H9 (cell line): ENCODE data around the gene ZNF319. TPM values are rescaled to one million over a fixed set of nuclear protein-coding genes. Genes with fewer than 3 reads are reported as not detected.

Source experiments
- DNase-seq: peaks from one replicate; pipeline ENCODE4 v3.0.0-alpha.2; 2017
- H2AFZ ChIP-seq: one replicate; pipeline ENCODE4 v1.6.1; 2013; ENCODE audit warnings: mild to moderate bottlenecking, low read length, control low read depth, moderate library complexity
- H2AK5ac ChIP-seq: 2 replicates; pipeline ENCODE4 v1.6.1; 2013; ENCODE audit warnings: low read length, control low read depth, mixed read lengths; ENCODE audit not compliant: insufficient read length
- H2BK120ac ChIP-seq: one replicate; pipeline ENCODE4 v1.6.1; 2013; ENCODE audit warnings: low read depth, mild to moderate bottlenecking, low read length, control low read depth, inconsistent platforms; ENCODE audit not compliant: poor library complexity, severe bottlenecking
- H2BK12ac ChIP-seq: 2 replicates; pipeline ENCODE4 v1.6.1; 2013; ENCODE audit warnings: low read length, control low read depth, mixed read lengths, low read depth; ENCODE audit not compliant: insufficient read length
- H2BK15ac ChIP-seq: 2 replicates; pipeline ENCODE4 v1.6.1; 2013; ENCODE audit warnings: low read depth, low read length, control low read depth
- H2BK20ac ChIP-seq: one replicate; pipeline ENCODE4 v1.6.1; 2013; ENCODE audit warnings: low read depth, mild to moderate bottlenecking, low read length, control low read depth, inconsistent platforms; ENCODE audit not compliant: poor library complexity, severe bottlenecking
- H2BK5ac ChIP-seq: 2 replicates; pipeline ENCODE4 v1.6.1; 2013; ENCODE audit warnings: low read length, control low read depth, mixed read lengths; ENCODE audit not compliant: insufficient read length
- H3K14ac ChIP-seq: 2 replicates; pipeline ENCODE4 v1.6.1; 2013; ENCODE audit warnings: low read length, control low read depth; ENCODE audit not compliant: insufficient read depth
- H3K18ac ChIP-seq: 2 replicates; pipeline ENCODE4 v1.6.1; 2013; ENCODE audit warnings: low read depth, mild to moderate bottlenecking, mixed read lengths, low read length, control low read depth; ENCODE audit not compliant: insufficient read length
- H3K23ac ChIP-seq: 2 replicates; pipeline ENCODE4 v1.6.1; 2013; ENCODE audit warnings: low read length, control low read depth, mixed read lengths, low read depth; ENCODE audit not compliant: insufficient read length
- H3K23me2 ChIP-seq: 2 replicates; pipeline ENCODE4 v1.6.1; 2013; ENCODE audit warnings: low read depth, mild to moderate bottlenecking, mixed read lengths, low read length, control low read depth; ENCODE audit not compliant: insufficient read length, poor library complexity, severe bottlenecking
- H3K27ac ChIP-seq: 2 replicates; pipeline ENCODE4 v1.5.1; 2013; ENCODE audit warnings: low read length, control low read depth, mixed read lengths, low read depth; ENCODE audit not compliant: insufficient read length
- H3K27me3 ChIP-seq: 2 replicates; pipeline ENCODE4 v1.6.1; 2013; ENCODE audit warnings: low read length, control low read depth, inconsistent platforms; ENCODE audit not compliant: insufficient read depth
- H3K4ac ChIP-seq: 2 replicates; pipeline ENCODE4 v1.6.1; 2013; ENCODE audit warnings: low read depth, mild to moderate bottlenecking, control low read depth, inconsistent platforms, low read length, moderate library complexity
- H3K4me1 ChIP-seq: 2 replicates; pipeline ENCODE4 v1.6.1; 2013; ENCODE audit warnings: low read length, control low read depth, inconsistent platforms; ENCODE audit not compliant: insufficient read depth
- H3K4me2 ChIP-seq: 2 replicates; pipeline ENCODE4 v1.6.1; 2013; ENCODE audit warnings: low read length, control low read depth, mixed read lengths; ENCODE audit not compliant: insufficient read length, insufficient read depth
- H3K56ac ChIP-seq: 2 replicates; pipeline ENCODE4 v1.6.1; 2013; ENCODE audit warnings: low read depth, mild to moderate bottlenecking, mixed read lengths, low read length, control low read depth; ENCODE audit not compliant: insufficient read length
- H3K79me1 ChIP-seq: 2 replicates; pipeline ENCODE4 v1.6.1; 2013; ENCODE audit warnings: low read depth, mild to moderate bottlenecking, moderate library complexity, low read length, control low read depth, inconsistent platforms; ENCODE audit not compliant: insufficient read depth, poor library complexity, severe bottlenecking
- H3K79me2 ChIP-seq: 2 replicates; pipeline ENCODE4 v1.6.1; 2013; ENCODE audit warnings: low read length, control low read depth, inconsistent platforms; ENCODE audit not compliant: insufficient read depth
- H3K9ac ChIP-seq: 2 replicates; pipeline ENCODE4 v1.6.1; 2013; ENCODE audit warnings: low read length, control low read depth, mixed read lengths; ENCODE audit not compliant: insufficient read length; ENCODE audit errors: extremely low read depth
- H3K9me3 ChIP-seq: one replicate; pipeline ENCODE4 v1.6.1; 2013; ENCODE audit warnings: low read depth, low read length, inconsistent platforms; ENCODE audit not compliant: control insufficient read depth
- H3T11ph ChIP-seq: one replicate; pipeline ENCODE4 v1.6.1; 2013; ENCODE audit warnings: mild to moderate bottlenecking, low read length, control low read depth, inconsistent platforms
- H4K20me1 ChIP-seq: one replicate; pipeline ENCODE4 v1.6.1; 2013; ENCODE audit not compliant: control insufficient read depth, insufficient read length, insufficient read depth
- H4K5ac ChIP-seq: 2 replicates; pipeline ENCODE4 v1.6.1; 2013; ENCODE audit warnings: low read depth, mild to moderate bottlenecking, mixed read lengths, low read length, control low read depth; ENCODE audit not compliant: insufficient read length
- H4K8ac ChIP-seq: replicated peaks from 2 replicates; pipeline ENCODE4 v1.6.1; 2013; ENCODE audit warnings: low read length, control low read depth, mixed read lengths, low read depth; ENCODE audit not compliant: insufficient read length
- H4K91ac ChIP-seq: 2 replicates; pipeline ENCODE4 v1.6.1; 2013; ENCODE audit warnings: low read depth, mild to moderate bottlenecking, moderate library complexity, mixed read lengths, low read length, control low read depth; ENCODE audit not compliant: insufficient read length
- H3K27ac Mint-ChIP-seq, 3 experiments: 2 replicates in 2 of 3; 3 replicates in 1 of 3; pipeline ENCODE4 v1.8.0; 2020 to 2021; ENCODE audit warnings: mixed read lengths in 3 of 3, mild to moderate bottlenecking in 1 of 3, moderate library complexity in 1 of 3
- H3K27me3 Mint-ChIP-seq: 2 replicates; pipeline ENCODE4 v1.8.0; 2021; ENCODE audit warnings: low read depth, mild to moderate bottlenecking, moderate library complexity, mixed read lengths
- H3K36me3 Mint-ChIP-seq, 3 experiments: 2 replicates in 2 of 3; 3 replicates in 1 of 3; pipeline ENCODE4 v1.8.0; 2020 to 2021; ENCODE audit warnings: low read depth in 3 of 3, mixed read lengths in 3 of 3; ENCODE audit not compliant: insufficient read depth in 1 of 3
- H3K4me1 Mint-ChIP-seq, 2 experiments: 2 replicates each; pipeline ENCODE4 v1.8.0; 2020; ENCODE audit warnings: mixed read lengths in 2 of 2
- H3K4me3 Mint-ChIP-seq, 2 experiments: 2 replicates in 1 of 2; 3 replicates in 1 of 2; pipeline ENCODE4 v1.8.0; 2020 to 2021; ENCODE audit warnings: mild to moderate bottlenecking in 2 of 2, mixed read lengths in 2 of 2, moderate library complexity in 1 of 2
- H3K9me3 Mint-ChIP-seq, 2 experiments: 2 replicates in 1 of 2; 3 replicates in 1 of 2; pipeline ENCODE4 v1.8.0; 2020; ENCODE audit warnings: mild to moderate bottlenecking in 2 of 2, mixed read lengths in 2 of 2, moderate library complexity in 1 of 2
- WGBS: extraction: QIAGEN DNeasy Blood & Tissue Kit; methylation state at CpG from one replicate; pipeline ENCODE4 v1.1.7; 2013; ENCODE audit warnings: missing lambda C conversion rate, low lambda C conversion rate, mixed read lengths; ENCODE audit not compliant: insufficient read length; ENCODE audit errors: extremely low coverage; 5-methylcytosine and 5-hydroxymethylcytosine counted together
- total RNA-seq: library from RNA; stranded (reverse); gene quantifications from 2 replicates; pipeline ENCODE4 v1.2.1, GENCODE V29; 2021
- TF ChIP-seq, protein P1 (sequence below): fragments of 200-600 bp; sonication (generic); conservative IDR thresholded peaks from 3 replicates; pipeline ENCODE4 v1.8.0; 2021; ENCODE audit warnings: antibody characterized with exemption, mild to moderate bottlenecking

Gene ZNF319
- total RNA-seq, 1 experiment from 2014 or later = 5.6 TPM

- Histone ChIP-seq H3K27me3 (no peaks in the 10 kb centered on the region), H3K27ac (no peak overlapping the region), H3K4me1 (peaks cover 6% of the 10 kb centered on the region; the same call in 1 of the 2 replicates), H3K14ac (no peak overlapping the region), H2BK20ac (no peak overlapping the region), H4K20me1 (no peaks in the 10 kb centered on the region), H3K23me2 (peaks cover 5% of the 10 kb centered on the region), H2BK12ac (no peak overlapping the region), H3K4ac (no peak overlapping the region), H3K79me2 (no peaks in the 10 kb centered on the region), H3T11ph (no peak overlapping the region), H2AFZ (no peak overlapping the region), H3K4me2 (no peak overlapping the region), H4K5ac (no peak overlapping the region), H3K56ac (no peak overlapping the region), H3K79me1 (no peaks in the 10 kb centered on the region), H4K91ac (no peak overlapping the region), H2BK120ac (no peak overlapping the region), H2BK5ac (no peak overlapping the region), H4K8ac (no peak overlapping the region), H3K18ac (no peak overlapping the region), H3K9me3 (no peaks in the 10 kb centered on the region), H2AK5ac (no peak overlapping the region), H2BK15ac (no peak overlapping the region), H3K9ac (no peak overlapping the region), H3K23ac (no peak overlapping the region)
- DNase-seq = no peak
- no peaks in the 10 kb centered on the region for H3K9me3 Mint-ChIP-seq
- peaks cover 12% of the 10 kb centered on the region for H3K27me3 Mint-ChIP-seq
- peaks cover 23 to 35% of the 10 kb centered on the region in 2 experiments for H3K4me1 Mint-ChIP-seq
- H3K36me3 Mint-ChIP-seq = peaks cover 0 to 2% (median 0%) of the 10 kb centered on the region in 3 experiments; a peak in 2 of 7 replicates
- no CpG with 5 or more reads among the region's 8 CpGs for WGBS
- H3K27ac Mint-ChIP-seq = no peak overlapping the region
- TF ChIP-seq, protein P1, sequence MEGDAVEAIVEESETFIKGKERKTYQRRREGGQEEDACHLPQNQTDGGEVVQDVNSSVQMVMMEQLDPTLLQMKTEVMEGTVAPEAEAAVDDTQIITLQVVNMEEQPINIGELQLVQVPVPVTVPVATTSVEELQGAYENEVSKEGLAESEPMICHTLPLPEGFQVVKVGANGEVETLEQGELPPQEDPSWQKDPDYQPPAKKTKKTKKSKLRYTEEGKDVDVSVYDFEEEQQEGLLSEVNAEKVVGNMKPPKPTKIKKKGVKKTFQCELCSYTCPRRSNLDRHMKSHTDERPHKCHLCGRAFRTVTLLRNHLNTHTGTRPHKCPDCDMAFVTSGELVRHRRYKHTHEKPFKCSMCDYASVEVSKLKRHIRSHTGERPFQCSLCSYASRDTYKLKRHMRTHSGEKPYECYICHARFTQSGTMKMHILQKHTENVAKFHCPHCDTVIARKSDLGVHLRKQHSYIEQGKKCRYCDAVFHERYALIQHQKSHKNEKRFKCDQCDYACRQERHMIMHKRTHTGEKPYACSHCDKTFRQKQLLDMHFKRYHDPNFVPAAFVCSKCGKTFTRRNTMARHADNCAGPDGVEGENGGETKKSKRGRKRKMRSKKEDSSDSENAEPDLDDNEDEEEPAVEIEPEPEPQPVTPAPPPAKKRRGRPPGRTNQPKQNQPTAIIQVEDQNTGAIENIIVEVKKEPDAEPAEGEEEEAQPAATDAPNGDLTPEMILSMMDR = no peak
- H3K4me3 Mint-ChIP-seq = peak overlapping the region in 1 of 2 experiments; percentile 10; a peak in 2 of 5 replicates
Observed at GRCh38 chr16:58021661-58022551, 21.4 kb upstream of the ZNF319 start.
